CD4-positive, alpha-beta T cell treated with Interleukin-6 at 100 ng/mL for 8 hours (primary cell): ENCODE measurements around the gene LRRN4CL.
A peak's percentile ranks its signal among the peaks of the same experiment; 100 is the strongest.

Source experiments
- DNase-seq: peaks from one replicate; pipeline ENCODE4 v3.0.0-alpha.2; 2020; ENCODE audit warnings: mixed read lengths, low spot score

Gene LRRN4CL

GRCh38 chr11:62646825-62647608 lies 42.3 kb downstream of the LRRN4CL start:
- no peak for DNase-seq

- peak; percentile 98 for DNase-seq
These were observed 43.1 kb downstream of the LRRN4CL start, which contains the start of gene GANAB for GRCh38 chr11:62645946-62646824. TSS of gene GANAB (minus strand) at chr11:62646613. CDS start at chr11:62646599, 14 bp downstream.

GRCh38 chr11:62645671-62645945 lies 43.7 kb downstream of the LRRN4CL start:
- DNase-seq, result no peak

GRCh38 chr11:62644220-62644619 lies 45.1 kb downstream of the LRRN4CL start:
- no peak for DNase-seq
